NCI-H128 (cell line): ENCODE results near the gene LPAR2.

Source experiments
- DNase-seq: peaks from one replicate; lab custom pipeline; 2025; ENCODE audit not compliant: unreplicated experiment; lab: John Stamatoyannopoulos, UW

LPAR2 gene

DNA sequence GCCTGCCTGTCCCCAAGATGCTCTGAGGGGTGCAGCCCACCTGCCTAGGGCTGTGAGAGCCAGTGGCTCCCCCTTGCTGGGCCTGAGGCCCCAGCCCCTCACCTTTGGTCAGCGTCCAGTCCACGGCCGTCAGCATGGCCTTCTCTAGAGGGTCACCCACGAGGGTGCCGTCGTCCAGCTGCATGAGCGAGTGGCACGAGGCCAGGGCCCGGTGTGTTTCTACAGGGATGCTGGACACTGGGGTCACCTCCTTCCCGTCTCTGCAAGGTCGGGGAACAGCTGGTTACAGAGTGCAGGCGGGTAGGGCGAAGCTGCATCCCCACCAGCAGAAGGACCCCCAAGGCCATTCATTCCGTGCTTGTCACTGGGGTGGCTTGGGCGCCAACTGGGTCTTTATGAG lies 26.4 kb upstream of the LPAR2 start:
- no peak for DNase-seq

DNA sequence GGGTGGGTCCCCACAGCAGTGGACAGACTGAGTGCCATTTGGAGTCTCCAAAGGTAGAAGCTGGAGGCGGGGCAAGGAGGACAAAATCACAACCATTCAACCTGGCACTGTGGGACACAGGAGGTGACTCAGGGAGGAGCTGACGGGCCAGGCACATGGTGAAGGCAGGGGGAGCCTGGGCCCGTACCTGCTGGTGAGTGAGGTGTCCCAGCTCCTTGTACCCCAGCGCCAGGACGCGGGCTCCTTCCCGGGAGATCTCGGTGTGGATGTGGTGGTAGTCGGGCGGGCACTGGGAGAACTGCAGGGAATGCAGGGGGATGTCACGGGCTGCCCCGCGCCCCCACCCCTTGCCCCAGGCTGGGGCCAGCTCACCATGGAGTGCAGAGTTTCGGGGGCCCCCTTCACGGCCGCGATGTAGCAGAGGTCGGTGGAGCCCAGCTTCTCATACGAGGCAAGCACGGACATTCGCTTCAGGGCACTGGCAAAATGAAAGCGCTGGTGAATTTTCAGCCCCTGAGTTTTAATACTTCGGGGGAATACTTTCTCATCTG lies 25.7 kb upstream of the LPAR2 start:
- DNase-seq: no peak

- no peak for DNase-seq
These were observed 24.7 kb upstream of the LPAR2 start for GRCh38 chr19:19652482-19653295.

- DNase-seq: no peak
These were observed 23.1 kb upstream of the LPAR2 start for GRCh38 chr19:19651076-19651475.

DNA sequence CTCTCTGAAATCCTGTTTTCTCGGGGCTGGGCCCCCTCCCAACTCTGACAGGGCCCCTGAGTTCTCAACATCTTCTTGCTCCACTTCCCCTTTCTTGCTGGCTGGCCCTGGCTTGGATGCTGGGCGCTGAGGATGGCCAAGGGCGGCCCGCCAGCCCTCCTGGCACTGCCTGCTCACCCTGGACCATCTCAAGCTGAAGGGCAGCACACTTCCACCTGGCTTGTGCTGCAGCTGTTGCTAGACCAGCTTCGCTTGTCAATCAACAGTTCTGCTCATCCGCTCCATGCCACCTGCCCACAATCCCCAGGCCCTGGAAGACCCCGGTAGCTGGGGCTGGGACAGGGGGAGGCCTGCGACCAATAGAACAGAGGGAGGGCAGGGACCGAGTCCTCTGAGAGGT lies 22.3 kb upstream of the LPAR2 start:
- DNase-seq: no peak

DNA sequence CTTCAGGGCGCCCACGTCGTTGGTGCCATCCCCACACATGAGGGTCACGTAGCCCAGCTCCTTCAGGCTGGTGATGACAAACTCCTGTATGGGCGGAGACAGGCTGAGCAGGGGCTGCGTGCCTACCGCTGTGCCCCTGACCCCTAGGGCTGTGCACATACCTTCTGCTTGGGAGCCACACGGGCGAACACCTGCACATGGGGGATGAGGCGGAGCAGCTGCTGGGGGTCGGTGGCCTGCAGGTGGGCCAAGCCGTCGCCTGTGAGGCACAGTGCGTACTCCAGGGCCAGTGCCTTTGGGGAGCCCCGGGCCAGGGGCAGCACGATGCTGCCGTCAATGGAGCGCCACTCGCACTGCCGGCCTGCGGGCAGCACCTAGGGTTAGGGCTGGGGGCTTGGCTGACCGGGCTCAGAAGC lies 21.6 kb upstream of the LPAR2 start:
- DNase-seq: no peak

DNA sequence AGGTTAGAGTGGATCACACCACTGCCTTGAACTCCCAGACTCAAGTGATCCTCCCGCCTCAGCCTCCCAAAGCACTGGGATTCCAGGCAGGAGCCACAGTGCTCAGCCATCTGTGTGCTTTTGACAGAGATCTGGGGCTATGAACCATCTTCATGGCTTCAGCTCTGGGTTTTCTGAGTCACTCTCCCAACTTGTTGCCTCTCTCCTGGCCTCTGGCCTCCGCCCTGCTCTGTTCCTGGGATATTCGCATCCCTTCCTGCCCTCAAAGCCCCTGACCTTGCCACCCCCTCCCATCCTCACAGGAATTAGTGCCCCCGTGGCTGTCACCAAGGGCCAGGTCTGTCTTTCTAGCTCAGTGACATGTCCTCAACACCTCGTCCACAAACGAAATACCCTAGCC lies 21.1 kb upstream of the LPAR2 start:
- DNase-seq: no peak

GRCh38 chr19:19647037-19647835 lies 19.2 kb upstream of the LPAR2 start:
- DNase-seq: no peak

GRCh38 chr19:19645233-19645870 lies 17.3 kb upstream of the LPAR2 start:
- DNase-seq: no peak

DNA sequence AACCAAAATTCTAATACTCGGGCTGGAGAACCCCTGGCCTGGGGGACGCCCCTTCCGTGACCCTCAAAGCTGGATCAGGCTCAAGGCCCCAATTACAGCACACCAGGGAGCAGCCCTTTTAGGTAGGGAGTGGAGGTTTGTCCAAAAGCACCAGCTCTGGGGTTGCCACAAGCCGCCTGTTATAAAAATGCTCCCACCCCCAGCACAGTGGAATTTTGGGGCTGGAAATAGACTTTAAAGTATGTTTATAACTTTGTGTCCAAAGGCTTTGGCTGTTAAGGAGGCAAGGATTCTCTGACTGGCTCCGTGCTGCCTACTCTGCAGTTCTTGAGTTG lies 16.0 kb upstream of the LPAR2 start:
- no peak for DNase-seq

DNA sequence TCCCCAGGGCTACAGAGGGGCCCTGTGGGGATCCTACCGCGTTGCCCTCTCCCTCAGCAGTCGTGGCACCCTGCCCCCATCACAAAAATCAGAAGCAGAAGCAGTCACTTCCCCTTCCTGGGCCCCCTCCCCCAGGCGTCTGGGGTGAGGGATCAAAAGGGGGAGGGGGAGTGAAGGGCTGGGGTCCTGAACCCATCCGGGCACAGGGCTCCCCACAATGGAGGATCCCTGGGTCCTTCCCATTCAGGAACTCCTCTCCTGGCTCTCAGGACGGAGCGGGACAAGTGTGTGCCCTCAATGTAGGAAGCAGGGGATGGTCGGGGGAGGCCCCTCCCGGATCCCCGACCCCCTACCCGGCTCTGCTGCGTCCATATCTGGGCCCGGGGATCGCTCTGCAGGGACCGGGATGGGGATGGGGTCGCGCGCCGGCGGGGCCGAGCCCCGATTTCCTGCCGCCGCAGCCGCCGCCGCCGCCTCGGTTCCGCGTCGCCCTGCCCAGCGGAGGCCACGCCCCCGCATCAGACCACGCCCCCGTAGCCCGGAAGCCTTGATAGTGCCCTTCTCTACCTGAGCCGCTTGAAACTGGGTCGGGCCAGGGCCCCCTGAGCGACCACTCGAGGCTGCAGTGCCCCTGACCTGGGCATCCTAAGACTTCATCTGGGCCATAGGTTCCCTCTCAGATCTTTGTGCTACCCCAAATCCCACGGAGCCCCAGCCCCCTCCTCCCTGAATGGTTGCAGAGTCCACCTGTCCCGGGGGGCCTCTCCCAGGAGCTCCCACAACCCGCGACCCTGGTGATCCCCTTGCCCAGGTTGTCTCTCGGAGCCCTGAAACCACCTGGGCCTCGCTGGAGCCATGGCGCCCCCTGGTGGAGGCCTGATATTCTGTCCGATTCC lies 15.4 kb upstream of the LPAR2 start, which contains the start of gene GMIP:
Gene GMIP, minus strand, starts transcription at position 500 of the 896 bp plus-strand sequence. Its CDS starts 128 bp downstream, at position 372.
- peak; percentile 64 for DNase-seq

DNA sequence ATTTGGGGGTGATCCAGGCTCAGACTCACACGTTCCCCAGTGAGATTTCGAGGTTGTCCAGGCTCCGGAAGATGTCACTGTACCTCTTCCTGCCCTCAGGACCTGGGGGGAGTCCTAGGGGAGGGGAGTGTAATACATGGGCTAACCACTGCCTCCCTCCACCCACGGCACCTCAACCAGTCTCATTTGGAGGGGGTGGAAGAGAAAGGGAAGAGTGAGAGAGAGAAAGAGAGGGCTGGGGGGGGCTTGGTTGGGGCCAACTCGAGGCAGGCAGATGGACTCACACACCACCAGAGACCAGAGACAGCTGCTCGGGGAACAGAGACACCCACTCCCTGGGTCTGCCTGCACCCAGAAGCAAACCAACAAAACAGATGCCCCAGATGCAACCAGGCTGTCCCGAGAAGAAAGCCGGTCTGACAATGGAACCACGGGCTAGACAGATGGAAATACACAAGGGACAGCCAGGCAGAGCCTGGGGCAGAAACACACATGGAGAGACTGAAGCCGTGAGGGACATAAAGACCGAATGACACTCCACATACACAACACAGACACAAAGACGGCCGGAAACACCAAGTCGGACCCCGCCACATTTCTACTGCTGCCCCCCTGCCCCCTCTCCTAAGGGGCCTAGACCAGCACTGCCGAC lies 14.6 kb upstream of the LPAR2 start:
- DNase-seq: no peak

- no peak for DNase-seq
These were observed 9.7 kb upstream of the LPAR2 start for GRCh38 chr19:19637523-19638251.

- no peak for DNase-seq
These were observed 9.1 kb upstream of the LPAR2 start for GRCh38 chr19:19637186-19637522.

- no peak for DNase-seq
These were observed 8.7 kb upstream of the LPAR2 start for GRCh38 chr19:19636573-19637185.

GRCh38 chr19:19635313-19635702 lies 7.3 kb upstream of the LPAR2 start:
- DNase-seq: no peak

DNA sequence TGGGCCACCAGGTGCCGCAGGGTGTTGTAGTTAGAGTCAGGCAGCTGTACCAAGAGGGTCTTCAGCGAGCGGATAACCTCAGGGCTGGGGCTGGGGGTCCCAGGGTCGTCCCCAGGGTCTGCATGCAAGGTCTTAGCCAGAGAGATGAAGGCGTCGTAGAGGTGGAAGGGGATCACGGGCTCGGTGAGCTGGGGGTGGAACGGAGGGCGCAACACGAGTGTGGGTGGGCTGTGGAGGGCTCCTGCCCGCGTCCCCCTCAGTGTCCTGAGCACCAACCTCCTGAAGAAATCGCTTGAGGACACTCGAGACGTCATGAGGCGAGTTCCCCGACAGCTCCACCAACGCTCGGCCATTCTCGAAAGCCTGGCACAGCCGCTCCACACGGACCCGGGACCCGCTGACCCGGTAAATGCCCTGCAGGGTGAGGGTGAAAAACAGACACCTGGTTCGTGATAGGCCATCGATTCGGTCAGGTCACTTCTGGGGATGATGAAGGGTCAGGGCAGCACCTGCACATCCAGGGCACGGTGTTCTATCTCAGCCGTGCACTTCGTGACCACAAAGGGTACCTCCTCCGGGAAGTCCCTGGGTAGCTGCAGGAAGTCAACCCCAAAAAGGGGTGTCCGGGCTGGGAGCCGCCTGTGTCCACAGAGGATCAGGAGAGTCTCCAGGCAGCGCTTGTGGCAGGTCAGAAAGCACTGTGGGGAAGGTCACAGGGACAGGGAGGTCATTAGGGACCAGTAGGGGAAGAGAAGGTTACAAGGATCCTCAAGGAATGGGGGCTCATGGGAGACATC lies 6.7 kb upstream of the LPAR2 start:
- DNase-seq: no peak
